CD4-positive, alpha-beta T cell treated with Interleukin-17A for 1 hour (primary cell): ENCODE measurements around the gene GSTA1.
"Not testable (repeated sequence)": the region's sequence is repeated elsewhere in the genome, so short reads cannot be mapped to it uniquely, and the experiment has no call there.

Experiments used
- DNase-seq: peaks from one replicate; pipeline ENCODE4 v3.0.0-alpha.2; 2020

GSTA1 gene

GRCh38 chr6:52802806-52803205 lies 810 bp downstream of the GSTA1 start:
- DNase-seq, result no peak

GRCh38 chr6:52801188-52801841 lies 2.3 kb downstream of the GSTA1 start:
- no peak for DNase-seq

GRCh38 chr6:52799272-52799671 lies 4.3 kb downstream of the GSTA1 start:
- not testable (repeated sequence) for DNase-seq

GRCh38 chr6:52794366-52794765 lies 9.2 kb downstream of the GSTA1 start:
- DNase-seq, result not testable (repeated sequence)

- DNase-seq, result no peak
Observed at GRCh38 chr6:52790861-52791260, 12.8 kb downstream of the GSTA1 start.

- DNase-seq, result not testable (repeated sequence)
Observed at GRCh38 chr6:52789658-52790057, 14.0 kb downstream of the GSTA1 start.

- no peak for DNase-seq
Observed at GRCh38 chr6:52788478-52788877, 15.1 kb downstream of the GSTA1 start.

- DNase-seq, result no peak
Observed at GRCh38 chr6:52787917-52788316, 15.7 kb downstream of the GSTA1 start.

GRCh38 chr6:52786249-52786956 lies 17.2 kb downstream of the GSTA1 start:
- no peak for DNase-seq

GRCh38 chr6:52782696-52783274 lies 20.8 kb downstream of the GSTA1 start:
- DNase-seq, result not testable (repeated sequence)

GRCh38 chr6:52782209-52782608 lies 21.4 kb downstream of the GSTA1 start:
- DNase-seq, result not testable (repeated sequence)

- DNase-seq, result no peak
Observed at GRCh38 chr6:52779237-52779636, 24.4 kb downstream of the GSTA1 start.

GRCh38 chr6:52776711-52777351 lies 26.8 kb downstream of the GSTA1 start:
- not testable (repeated sequence) for DNase-seq

GRCh38 chr6:52769399-52769798 lies 34.2 kb downstream of the GSTA1 start:
- DNase-seq, result not testable (repeated sequence)

- DNase-seq, result not testable (repeated sequence)
Observed at GRCh38 chr6:52767658-52768057, 36.0 kb downstream of the GSTA1 start.

- DNase-seq, result not testable (repeated sequence)
Observed at GRCh38 chr6:52763322-52763916, 40.2 kb downstream of the GSTA1 start, which contains the start of gene GSTA2. Gene GSTA2, minus strand, starts transcription at chr6:52763475. Its CDS starts 5,528 bp downstream, at chr6:52757947.

- DNase-seq, result not testable (repeated sequence)
Observed at GRCh38 chr6:52761673-52762491, 41.7 kb downstream of the GSTA1 start.

GRCh38 chr6:52760105-52760765 lies 43.4 kb downstream of the GSTA1 start:
- DNase-seq, result no peak

GRCh38 chr6:52759085-52759484 lies 44.5 kb downstream of the GSTA1 start:
- no peak for DNase-seq

GRCh38 chr6:52757651-52758338 lies 45.8 kb downstream of the GSTA1 start:
- not testable (repeated sequence) for DNase-seq

- DNase-seq, result no peak
Observed at GRCh38 chr6:52754443-52754842, 49.2 kb downstream of the GSTA1 start.
